ENCODE measurements around the gene CCM2L. TPM values are rescaled to one million over a fixed set of nuclear protein-coding genes. Genes with fewer than 3 reads are reported as not detected.

CCM2L gene
- total RNA-seq, 2 experiments from 2014 or later, result 1.4 TPM; not detected in 1

GRCh38 chr20:32056708-32057483 is 46.7 kb downstream of the CCM2L start:
- Histone ChIP-seq H3K36me3 (ENCODE audit: insufficient read depth, low read length) (no peaks in the 10 kb centered on the region), H3K4me2 (ENCODE audit: low read length) (no peak overlapping the region), H3K9me2 (ENCODE audit: insufficient read depth, low read length) (no peaks in the 10 kb centered on the region), H3K4me3 (ENCODE audit: low read depth, low read length, poor library complexity, severe bottlenecking) (no peak overlapping the region), H2AFZ (ENCODE audit: low read length) (no peak overlapping the region), H3K9me3 (ENCODE audit: low read length) (no peaks in the 10 kb centered on the region), H4K20me1 (ENCODE audit: insufficient read depth, low read length) (no peaks in the 10 kb centered on the region), H3K4me1 (ENCODE audit: insufficient read depth, low read length, poor library complexity, severe bottlenecking) (no peaks in the 10 kb centered on the region), H3K79me2 (ENCODE audit: insufficient read depth, low read depth, low read length) (no peaks in the 10 kb centered on the region), H3K27ac (ENCODE audit: low read depth, low read length, poor library complexity, severe bottlenecking) (no peak overlapping the region)
- intact Hi-C loops (cut with micrococcal nuclease; ENCODE audit: unreplicated experiment), result loop anchor here (2.0 kb wide), 1 partner anchor 14 kb away; no protein-coding TSS in a partner anchor
- POLR2A ChIA-PET, result interaction anchor here (1.1 kb wide), 1 partner anchor 10 kb away, joined by 8 read pairs; no protein-coding TSS in a partner anchor
- CTCF ChIA-PET (ENCODE audit: unreplicated experiment), result no interaction called here
- no peak for DNase-seq (ENCODE audit: low spot score)
- no TSS peak for BruUV-seq (replicated peaks)
- TF ChIP-seq EZH2phosphoT487 (IDR thresholded peaks at IDR 0.05; ENCODE audit: borderline replicate concordance, low read depth, low read length), result no peak
- no peak for TF ChIP-seq CTCF (conservative IDR thresholded peaks at IDR 0.05; ENCODE audit: low read length)

GRCh38 chr20:32057656-32058184 is 47.5 kb downstream of the CCM2L start:
- no peak overlapping the region for H3K4me2 ChIP-seq (ENCODE audit: low read length)
- DNase-seq (ENCODE audit: low spot score), result no peak
- H3K27ac ChIP-seq (ENCODE audit: low read depth, low read length, poor library complexity, severe bottlenecking), result no peak overlapping the region
- H3K9me3 ChIP-seq (ENCODE audit: low read length), result no peaks in the 10 kb centered on the region
- H3K4me1 ChIP-seq (ENCODE audit: insufficient read depth, low read length, poor library complexity, severe bottlenecking), result no peaks in the 10 kb centered on the region
- no peak overlapping the region for H3K4me3 ChIP-seq (ENCODE audit: low read depth, low read length, poor library complexity, severe bottlenecking)
- intact Hi-C loops (cut with micrococcal nuclease; ENCODE audit: unreplicated experiment), result loop anchor here (2.0 kb wide), 1 partner anchor 15 kb away; no protein-coding TSS in a partner anchor
- no peaks in the 10 kb centered on the region for H3K79me2 ChIP-seq (ENCODE audit: insufficient read depth, low read depth, low read length)
- POLR2A ChIA-PET, result interaction anchor here (0.7 to 1.1 kb wide), 2 partner anchors 9 to 11 kb away, joined by 3 to 8 read pairs; no protein-coding TSS in a partner anchor
- no peaks in the 10 kb centered on the region for H3K36me3 ChIP-seq (ENCODE audit: insufficient read depth, low read length)
- CTCF ChIA-PET (ENCODE audit: unreplicated experiment), result no interaction called here
- BruUV-seq (replicated peaks), result no TSS peak
- TF ChIP-seq CTCF (conservative IDR thresholded peaks at IDR 0.05; ENCODE audit: low read length), result no peak
- no peak for TF ChIP-seq EZH2phosphoT487 (IDR thresholded peaks at IDR 0.05; ENCODE audit: borderline replicate concordance, low read depth, low read length)
- H3K9me2 ChIP-seq (ENCODE audit: insufficient read depth, low read length), result no peaks in the 10 kb centered on the region
- no peaks in the 10 kb centered on the region for H4K20me1 ChIP-seq (ENCODE audit: insufficient read depth, low read length)
- no peak overlapping the region for H2AFZ ChIP-seq (ENCODE audit: low read length)

- CTCF ChIA-PET (ENCODE audit: unreplicated experiment), result no interaction called here
- POLR2A ChIA-PET, result interaction anchor here (1.5 kb wide), 1 partner anchor 11 kb away, joined by 5 read pairs; no protein-coding TSS in a partner anchor
- H3K9me3 ChIP-seq (ENCODE audit: low read length), result no peaks in the 10 kb centered on the region
- no peaks in the 10 kb centered on the region for H3K4me1 ChIP-seq (ENCODE audit: insufficient read depth, low read length, poor library complexity, severe bottlenecking)
- no peaks in the 10 kb centered on the region for H3K9me2 ChIP-seq (ENCODE audit: insufficient read depth, low read length)
- TF ChIP-seq EZH2phosphoT487 (IDR thresholded peaks at IDR 0.05; ENCODE audit: borderline replicate concordance, low read depth, low read length) (no peak), CTCF (conservative IDR thresholded peaks at IDR 0.05; ENCODE audit: low read length) (no peak)
- no peaks in the 10 kb centered on the region for H3K79me2 ChIP-seq (ENCODE audit: insufficient read depth, low read depth, low read length)
- H2AFZ ChIP-seq (ENCODE audit: low read length), result no peak overlapping the region
- DNase-seq (ENCODE audit: low spot score), result no peak
- no peak overlapping the region for H3K4me2 ChIP-seq (ENCODE audit: low read length)
- H3K36me3 ChIP-seq (ENCODE audit: insufficient read depth, low read length), result no peaks in the 10 kb centered on the region
- BruUV-seq (replicated peaks), result no TSS peak
- no peaks in the 10 kb centered on the region for H4K20me1 ChIP-seq (ENCODE audit: insufficient read depth, low read length)
- intact Hi-C loops (cut with micrococcal nuclease; ENCODE audit: unreplicated experiment), result no loop called here
- H3K4me3 ChIP-seq (ENCODE audit: low read depth, low read length, poor library complexity, severe bottlenecking), result no peak overlapping the region
- no peak overlapping the region for H3K27ac ChIP-seq (ENCODE audit: low read depth, low read length, poor library complexity, severe bottlenecking)
These were observed 49.0 kb downstream of the CCM2L start for GRCh38 chr20:32059189-32059588.

All from OCI-LY7 (cell line).